GM10266 (cell line): ENCODE data around the gene CKMT2.
"Not testable (repeated sequence)": the region's sequence is repeated elsewhere in the genome, so short reads cannot be mapped to it uniquely, and the experiment has no call there.

Source experiments
- DNase-seq: peaks from one replicate; pipeline ENCODE4 v3.0.0; 2012; ENCODE audit errors: extremely low spot score
- TF ChIP-seq, protein P1 (sequence below): IDR thresholded peaks from 2 replicates; pipeline ENCODE4 v1.5.1; 2012; ENCODE audit warnings: mild to moderate bottlenecking, low read depth; ENCODE audit not compliant: control insufficient read depth, insufficient read depth; ENCODE audit errors: missing control alignments

The CKMT2 gene

GRCh38 chr5:81286059-81286617 is 53.0 kb downstream of the CKMT2 start:
- TF ChIP-seq, protein P1, sequence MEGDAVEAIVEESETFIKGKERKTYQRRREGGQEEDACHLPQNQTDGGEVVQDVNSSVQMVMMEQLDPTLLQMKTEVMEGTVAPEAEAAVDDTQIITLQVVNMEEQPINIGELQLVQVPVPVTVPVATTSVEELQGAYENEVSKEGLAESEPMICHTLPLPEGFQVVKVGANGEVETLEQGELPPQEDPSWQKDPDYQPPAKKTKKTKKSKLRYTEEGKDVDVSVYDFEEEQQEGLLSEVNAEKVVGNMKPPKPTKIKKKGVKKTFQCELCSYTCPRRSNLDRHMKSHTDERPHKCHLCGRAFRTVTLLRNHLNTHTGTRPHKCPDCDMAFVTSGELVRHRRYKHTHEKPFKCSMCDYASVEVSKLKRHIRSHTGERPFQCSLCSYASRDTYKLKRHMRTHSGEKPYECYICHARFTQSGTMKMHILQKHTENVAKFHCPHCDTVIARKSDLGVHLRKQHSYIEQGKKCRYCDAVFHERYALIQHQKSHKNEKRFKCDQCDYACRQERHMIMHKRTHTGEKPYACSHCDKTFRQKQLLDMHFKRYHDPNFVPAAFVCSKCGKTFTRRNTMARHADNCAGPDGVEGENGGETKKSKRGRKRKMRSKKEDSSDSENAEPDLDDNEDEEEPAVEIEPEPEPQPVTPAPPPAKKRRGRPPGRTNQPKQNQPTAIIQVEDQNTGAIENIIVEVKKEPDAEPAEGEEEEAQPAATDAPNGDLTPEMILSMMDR: no peak
- DNase-seq: no peak

DNA sequence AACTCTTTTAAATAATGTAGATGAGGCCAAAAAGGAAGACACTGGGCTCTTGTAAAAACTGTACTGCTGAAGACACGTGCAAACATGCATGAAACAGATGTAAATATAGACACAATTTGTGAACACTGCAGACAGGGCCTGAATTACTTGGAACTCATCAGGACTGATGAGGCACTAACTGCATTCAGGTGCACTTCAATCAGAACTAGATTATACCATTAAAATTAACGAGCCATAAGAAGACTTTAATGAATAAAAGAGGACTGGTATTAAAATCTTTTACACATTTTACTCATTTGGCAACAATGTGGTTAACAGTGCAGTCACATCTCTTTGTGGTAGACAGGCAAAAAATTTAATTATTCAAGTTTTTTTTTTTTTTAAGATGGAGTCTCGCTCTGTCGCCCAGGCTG is 54.9 kb downstream of the CKMT2 start:
- TF ChIP-seq, protein P1: no peak
- DNase-seq: no peak

DNA sequence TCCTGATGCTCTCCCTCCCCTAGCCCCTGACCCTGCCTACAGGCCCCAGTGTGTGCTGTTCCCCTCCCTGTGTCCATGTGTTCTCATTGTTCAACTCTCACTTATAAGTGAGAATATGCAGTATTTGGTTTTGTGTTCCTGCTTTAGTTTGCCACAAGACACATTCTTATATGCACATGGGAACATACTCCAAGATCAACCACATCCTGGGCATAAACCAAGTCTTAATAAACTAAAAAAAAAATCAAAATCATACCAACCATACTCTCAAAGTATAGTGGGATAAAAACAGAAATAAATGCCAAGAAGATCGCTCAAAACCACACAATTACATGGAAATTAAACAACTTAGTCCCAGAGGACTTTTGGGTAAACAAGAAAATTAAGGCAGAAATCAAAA is 57.0 kb downstream of the CKMT2 start:
- TF ChIP-seq, protein P1: no peak
- no peak for DNase-seq

- TF ChIP-seq, protein P1: no peak
These were observed 59.0 kb downstream of the CKMT2 start for GRCh38 chr5:81292130-81292529.

GRCh38 chr5:81294021-81294420 is 60.9 kb downstream of the CKMT2 start:
- not testable (repeated sequence) for DNase-seq

More at GRCh38 chr5:81292130-81292529, 59.0 kb downstream of the CKMT2 start:
- no peak for DNase-seq

DNA sequence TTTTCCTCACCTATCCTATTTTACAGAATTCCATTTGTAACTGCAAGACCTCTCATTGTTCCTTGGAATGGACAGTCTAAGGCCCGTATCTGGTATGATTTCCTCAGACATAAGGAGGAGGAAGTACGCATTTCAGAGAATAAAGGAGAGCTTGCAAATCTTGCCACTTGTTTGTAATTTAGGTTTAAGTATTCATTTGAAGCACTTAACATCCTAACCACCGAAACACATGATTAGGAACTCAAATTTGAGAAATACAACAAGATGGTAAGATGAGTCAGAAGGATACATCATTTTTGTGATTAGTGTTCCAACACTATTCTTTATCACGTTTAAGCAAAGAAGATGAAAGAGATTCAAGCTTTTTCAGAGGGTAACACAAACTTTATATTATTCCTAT is 64.4 kb downstream of the CKMT2 start:
- no peak for DNase-seq
- TF ChIP-seq, protein P1: no peak

DNA sequence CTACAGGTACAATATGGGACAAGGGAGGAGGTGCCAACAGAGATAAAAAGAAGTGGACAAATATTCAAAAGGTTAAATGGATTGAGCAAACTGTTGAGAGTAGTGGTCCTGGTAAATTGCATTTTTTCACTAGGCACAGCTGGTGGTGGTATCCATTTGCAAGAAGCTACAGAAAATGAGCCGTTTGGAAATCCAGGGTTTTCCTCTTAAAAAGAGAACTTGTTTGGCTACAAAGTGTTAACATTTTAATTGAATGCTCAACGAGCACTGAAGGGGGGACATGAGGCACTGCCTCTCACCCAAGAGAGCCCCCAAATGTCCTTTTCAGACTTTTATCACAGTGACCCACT is 67.8 kb downstream of the CKMT2 start:
- TF ChIP-seq, protein P1: no peak
- DNase-seq: no peak
